GM12878 (cell line): ENCODE measurements around the gene TOB1. TPM values are rescaled to one million over a fixed set of nuclear protein-coding genes. Genes with fewer than 3 reads are reported as not detected.

Source experiments
- ATAC-seq: fragments of 200-7000 bp; cut with Tn5 transposase; 3 replicates; pipeline ENCODE4 v1.9.1; 2020; ENCODE audit warnings: mild to moderate bottlenecking, moderate library complexity
- BruUV-seq: library from RNA; stranded (reverse); fragments of 400-500 nt; replicated peaks from 2 replicates; lab custom pipeline; 2021; lab: Mats Ljungman, UMichigan
- CTCF ChIA-PET: fragments of 300-600 bp; sonication (Branson Sonifier 250); formaldehyde crosslinking; extraction: SDS; loops from one replicate; lab custom pipeline; 2021; ENCODE audit warnings: inconsistent platforms; lab: Yijun Ruan, JAX
- POLR2A ChIA-PET: fragments of 350-600 bp; formaldehyde crosslinking; extraction: SDS; loops from one replicate; lab custom pipeline; 2021; ENCODE audit warnings: inconsistent platforms; lab: Charles Lee
- RAD21 ChIA-PET: fragments of 300-600 bp; sonication (Branson Sonifier 250); formaldehyde crosslinking; loops from one replicate; lab custom pipeline; 2023; ENCODE audit warnings: antibody characterized with exemption; ENCODE audit not compliant: unreplicated experiment; lab: Charles Lee
- SMC1A ChIA-PET: fragments of 300-600 bp; sonication (Branson Sonifier 250); formaldehyde crosslinking; loops from one replicate; lab custom pipeline; 2023; ENCODE audit not compliant: unreplicated experiment, uncharacterized antibody; lab: Charles Lee
- DNase-seq: peaks from one replicate; pipeline ENCODE4 v3.0.0-alpha.2; 2011; ENCODE audit warnings: low read depth, low spot score
- FAIRE-seq: peaks from 3 replicates; lab custom pipeline; 2011; peaks lifted over from hg19 to GRCh38; lab: Jason Lieb, UNC
- H2AFZ ChIP-seq: 2 replicates; pipeline ENCODE4 v1.6.0; 2011; ENCODE audit warnings: low read depth, low read length, control low read depth; ENCODE audit not compliant: control insufficient read depth
- H3K27ac ChIP-seq: 2 replicates; pipeline ENCODE4 v1.5.1; 2011; ENCODE audit warnings: control low read depth; ENCODE audit not compliant: control insufficient read depth, insufficient read depth
- H3K27me3 ChIP-seq, 2 experiments: replicated peaks in 1 of 2; 2 replicates each; pipeline versions ENCODE4 v1.6.0 to v1.6.1; 2011; ENCODE audit warnings: low read length in 1 of 2; ENCODE audit not compliant: control insufficient read depth in 2 of 2, insufficient read depth in 2 of 2
- H3K36me3 ChIP-seq, 2 experiments: 2 replicates each; pipeline ENCODE4 v1.5.1; 2011; ENCODE audit warnings: low read length in 1 of 2; ENCODE audit not compliant: control insufficient read depth in 2 of 2, insufficient read depth in 2 of 2
- H3K4me1 ChIP-seq: 2 replicates; pipeline ENCODE4 v1.6.1; 2011; ENCODE audit warnings: mild to moderate bottlenecking, low read length, moderate library complexity, mixed read lengths; ENCODE audit not compliant: control insufficient read depth, insufficient read depth
- H3K4me2 ChIP-seq: 2 replicates; pipeline ENCODE4 v1.6.0; 2011; ENCODE audit warnings: control low read depth; ENCODE audit not compliant: control insufficient read depth, insufficient read depth
- H3K4me3 ChIP-seq: fragments of 200-600 bp; sonication (generic); 2 replicates; pipeline ENCODE4 v1.5.1; 2016
- H3K79me2 ChIP-seq: 2 replicates; pipeline ENCODE4 v1.6.0; 2011; ENCODE audit warnings: low read length; ENCODE audit not compliant: control insufficient read depth, insufficient read depth
- H3K9ac ChIP-seq: 2 replicates; pipeline ENCODE4 v1.8.0; 2011; ENCODE audit warnings: low read length, control low read depth, mixed read lengths; ENCODE audit not compliant: control insufficient read depth, insufficient read depth
- H3K9me3 ChIP-seq: replicated peaks from 3 replicates; pipeline ENCODE4 v1.5.1; 2011; ENCODE audit warnings: mild to moderate bottlenecking, low read length; ENCODE audit not compliant: control insufficient read depth, insufficient read depth
- H4K20me1 ChIP-seq: 2 replicates; pipeline ENCODE4 v1.6.0; 2011; ENCODE audit not compliant: control insufficient read depth, insufficient read depth
- ATF7 ChIP-seq: fragments of 450-650 bp; IDR thresholded peaks from 2 replicates; pipeline ENCODE4 v1.6.1; 2016; ENCODE audit warnings: low read depth, mild to moderate bottlenecking
- DPF2 ChIP-seq: fragments of 450-650 bp; IDR thresholded peaks from 2 replicates; pipeline ENCODE4 v1.6.1; 2017; ENCODE audit warnings: mild to moderate bottlenecking
- MXI1 ChIP-seq: fragments of 150-350 bp; IDR thresholded peaks from 2 replicates; pipeline ENCODE4 v1.6.1; 2011; ENCODE audit warnings: low read depth, mild to moderate bottlenecking, inconsistent platforms, low read length, improper control_type of control experiment
- NFXL1 ChIP-seq: fragments of 450-650 bp; IDR thresholded peaks from 2 replicates; pipeline ENCODE4 v1.6.1; 2017; ENCODE audit warnings: antibody characterized with exemption, mild to moderate bottlenecking, borderline replicate concordance
- NR2C1 ChIP-seq: fragments of 450-650 bp; IDR thresholded peaks from 2 replicates; pipeline ENCODE4 v1.6.1; 2017; ENCODE audit warnings: antibody characterized with exemption, mild to moderate bottlenecking, moderate library complexity
- SP1 ChIP-seq: IDR thresholded peaks from one replicate; pipeline ENCODE4 v1.6.1; 2011; ENCODE audit warnings: low read depth, low read length
- WGBS: methylation state at CpG from one replicate; pipeline ENCODE4 v1.1.6; 2016; ENCODE audit warnings: low lambda C conversion rate; ENCODE audit not compliant: insufficient replicate concordance, insufficient coverage; ENCODE audit errors: missing lambda C conversion rate; 5-methylcytosine and 5-hydroxymethylcytosine counted together
- in situ Hi-C: fragments of 300-500 bp; cut with MboI; formaldehyde crosslinking; loops from 9 replicates; pipeline ENCODE4 v1.14.3; 2018; ENCODE audit warnings: mixed read lengths
- intact Hi-C: fragments of 100-400 bp; cut with micrococcal nuclease; formaldehyde crosslinking; loops from one replicate; pipeline ENCODE4 v1.14.2; 2022; ENCODE audit not compliant: unreplicated experiment
- polyA plus RNA-seq, 11 experiments: library from polyadenylated mRNA; depleted of rRNA in 4 of 11; unstranded in 6 of 11; stranded (reverse) in 5 of 11; fragments of >200 nt; fragmentation: Nextera tagmentation in 4 of 11; fragmentation: Illumina TruSeq in 1 of 11; extraction: Ambion mirVana in 4 of 11; extraction: Trizol in 1 of 11; gene quantifications; 1 replicate in 1 of 11; 2 replicates in 10 of 11; pipeline versions ENCODE4 v1.2.1 to v1.2.3, GENCODE V29; 2011 to 2016; ENCODE audit warnings: inconsistent platforms in 2 of 11, missing spikeins in 2 of 11, low read depth in 1 of 11
- total RNA-seq, 4 experiments: library from RNA; depleted of rRNA in 3 of 4; stranded (reverse); fragments of >200 nt in 3 of 4; fragmentation: Illumina TruSeq in 1 of 4; extraction: Trizol in 1 of 4; gene quantifications; 2 replicates each; pipeline versions ENCODE4 v1.2.1 to v1.2.3, GENCODE V29; 2013 to 2021

TOB1 gene
- total and polyA plus RNA-seq, 10 of the 15 experiments (the other 5 are each of a cell fraction or from before 2014, with no cell fraction given) = 5.0 to 32.4 (median 13.7) TPM

- SMC1A ChIA-PET = no interaction called here
- RAD21 ChIA-PET = interaction anchor here (1.4 kb wide), 2 partner anchors 17 to 54 kb away, joined by 3 read pairs; no protein-coding TSS in a partner anchor
- Histone ChIP-seq H3K9me3 (no peaks in the 10 kb centered on the region), H3K27me3 (peaks cover 2 to 4% of the 10 kb centered on the region in 2 experiments; a peak in 3 of 4 replicates), H3K4me1 (no peaks in the 10 kb centered on the region), H3K4me2 (no peak within 1 kb of the TSS), H3K9ac (no peak within 1 kb of the TSS), H3K79me2 (no peaks in the 10 kb centered on the region), H4K20me1 (no peaks in the 10 kb centered on the region), H2AFZ (no peak within 1 kb of the TSS), H3K27ac (no peak within 1 kb of the TSS), H3K36me3 (no peaks in the 10 kb centered on the region), H3K4me3 (no peak within 1 kb of the TSS)
- 58% methylated on average over 39 of the region's 39 CpGs for WGBS
- intact Hi-C loops (no loop called here), in situ Hi-C loops (no loop called here)
- no peak for FAIRE-seq
- BruUV-seq = no TSS peak
- POLR2A ChIA-PET = interaction anchor here (0.6 kb wide), 2 partner anchors 51 to 1747 kb away, joined by 3 read pairs; no protein-coding TSS in a partner anchor
- TF ChIP-seq MXI1 (no peak), NR2C1 (no peak), ATF7 (no peak), DPF2 (no peak), NFXL1 (no peak), SP1 (no peak)
- CTCF ChIA-PET = no interaction called here
- ATAC-seq = no peak
- no peak for DNase-seq
These were observed 30.6 kb downstream of the TOB1 start, which contains the start of gene WFIKKN2 for GRCh38 chr17:50835301-50836234. Gene WFIKKN2 (plus strand): TSS chr17:50835586. CDS start chr17:50835938, 352 bp downstream.
